GM12878 (cell line): ENCODE data around the gene CRB2.

Source experiments
- CHD2 ChIP-seq: IDR thresholded peaks from 2 replicates; pipeline ENCODE4 v1.6.1; 2011; ENCODE audit warnings: low read depth, low read length, improper control_type of control experiment, borderline replicate concordance
- EP300 ChIP-seq, 2 experiments: fragments of 150-350 bp in 1 of 2; IDR thresholded peaks; 2 replicates each; pipeline ENCODE4 v1.6.1; 2011 to 2012; ENCODE audit warnings: low read depth in 2 of 2, low read length in 2 of 2, borderline replicate concordance in 1 of 2, improper control_type of control experiment in 1 of 2, inconsistent platforms in 1 of 2; ENCODE audit not compliant: control insufficient read depth in 1 of 2
- EZH2 ChIP-seq: IDR thresholded peaks from 2 replicates; pipeline ENCODE4 v1.6.1; 2012; ENCODE audit warnings: low read depth, mild to moderate bottlenecking, control low read depth, inconsistent platforms, low read length, borderline replicate concordance; ENCODE audit not compliant: control insufficient read depth
- KAT2A ChIP-seq: conservative IDR thresholded peaks from 2 replicates; pipeline ENCODE4 v1.6.1; 2011; ENCODE audit warnings: low read depth, low read length; ENCODE audit not compliant: control insufficient read depth
- POLR2A ChIP-seq: IDR thresholded peaks from 2 replicates; pipeline ENCODE4 v1.6.1; 2011; ENCODE audit warnings: low read depth, mild to moderate bottlenecking, low read length
- TF ChIP-seq, protein P1 (sequence below), 3 experiments: IDR thresholded peaks in 2 of 3; conservative IDR thresholded peaks in 1 of 3; 2 replicates each; pipeline ENCODE4 v1.5.1; 2011; ENCODE audit warnings: low read depth in 3 of 3, low read length in 3 of 3, mild to moderate bottlenecking in 3 of 3, control low read depth in 2 of 3, moderate library complexity in 2 of 3, inconsistent platforms in 1 of 3, mixed read lengths in 1 of 3; ENCODE audit not compliant: control insufficient read depth in 2 of 3, insufficient read depth in 1 of 3; ENCODE audit errors: extremely low read depth in 1 of 3

DNA sequence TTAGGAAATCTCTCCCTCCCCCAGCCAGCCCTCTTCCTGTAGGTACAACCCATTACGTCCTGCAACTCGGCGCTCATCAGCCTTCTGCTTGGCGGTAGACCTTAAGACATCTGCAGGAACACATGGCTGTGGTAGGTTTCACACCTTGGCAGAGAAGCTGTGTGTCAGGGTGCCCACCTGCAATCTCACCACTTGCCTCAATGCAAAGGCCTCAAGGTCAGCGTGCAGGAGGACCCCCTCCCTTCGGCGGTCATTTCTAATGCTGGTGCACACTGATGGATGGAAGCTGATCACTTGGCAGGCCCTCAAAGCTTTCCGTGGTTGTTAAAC is 67.3 kb downstream of the CRB2 start:
- no peak for TF ChIP-seq POLR2A
- TF ChIP-seq, protein P1, sequence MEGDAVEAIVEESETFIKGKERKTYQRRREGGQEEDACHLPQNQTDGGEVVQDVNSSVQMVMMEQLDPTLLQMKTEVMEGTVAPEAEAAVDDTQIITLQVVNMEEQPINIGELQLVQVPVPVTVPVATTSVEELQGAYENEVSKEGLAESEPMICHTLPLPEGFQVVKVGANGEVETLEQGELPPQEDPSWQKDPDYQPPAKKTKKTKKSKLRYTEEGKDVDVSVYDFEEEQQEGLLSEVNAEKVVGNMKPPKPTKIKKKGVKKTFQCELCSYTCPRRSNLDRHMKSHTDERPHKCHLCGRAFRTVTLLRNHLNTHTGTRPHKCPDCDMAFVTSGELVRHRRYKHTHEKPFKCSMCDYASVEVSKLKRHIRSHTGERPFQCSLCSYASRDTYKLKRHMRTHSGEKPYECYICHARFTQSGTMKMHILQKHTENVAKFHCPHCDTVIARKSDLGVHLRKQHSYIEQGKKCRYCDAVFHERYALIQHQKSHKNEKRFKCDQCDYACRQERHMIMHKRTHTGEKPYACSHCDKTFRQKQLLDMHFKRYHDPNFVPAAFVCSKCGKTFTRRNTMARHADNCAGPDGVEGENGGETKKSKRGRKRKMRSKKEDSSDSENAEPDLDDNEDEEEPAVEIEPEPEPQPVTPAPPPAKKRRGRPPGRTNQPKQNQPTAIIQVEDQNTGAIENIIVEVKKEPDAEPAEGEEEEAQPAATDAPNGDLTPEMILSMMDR (IDR thresholded peaks at IDR 0.05 in 2 of 3, conservative IDR thresholded peaks at IDR 0.05 in 1 of 3; ENCODE audit: control insufficient read depth in 2 of 3, extremely low read depth in 1 of 3, insufficient read depth in 1 of 3, low read depth in 3 of 3, low read length in 3 of 3) = no peak
- TF ChIP-seq EZH2 = no peak
- TF ChIP-seq CHD2 = no peak
- no peak for TF ChIP-seq EP300 (IDR thresholded peaks at IDR 0.05; ENCODE audit: borderline replicate concordance in 1 of 2, control insufficient read depth in 1 of 2, low read depth in 2 of 2, low read length in 2 of 2)
- TF ChIP-seq KAT2A = no peak
